ENCODE results near the gene RGS7. TPM values are rescaled to one million over a fixed set of nuclear protein-coding genes. Genes with fewer than 3 reads are reported as not detected.
"Not testable (repeated sequence)": the region's sequence is repeated elsewhere in the genome, so short reads cannot be mapped to it uniquely, and the experiment has no call there.

RGS7 gene
- polyA plus RNA-seq, 1 donor from 2014 or later = 24.2 TPM

- Histone ChIP-seq H2AFZ (ENCODE audit: low read depth, low read length) (no peak overlapping the region), H3K4me2 (ENCODE audit: low read length) (no peak overlapping the region), H3K4me3 (ENCODE audit: low read length) (no peak overlapping the region), H3F3A (ENCODE audit: insufficient read depth, low read length, poor library complexity, severe bottlenecking) (no peaks in the 10 kb centered on the region), H3K9ac (ENCODE audit: low read length) (no peak overlapping the region), H3K27me3 (ENCODE audit: insufficient read depth, low read depth, low read length) (no peaks in the 10 kb centered on the region), H4K20me1 (ENCODE audit: insufficient read depth) (no peaks in the 10 kb centered on the region), H3K9me2 (ENCODE audit: insufficient read depth, low read length) (no peaks in the 10 kb centered on the region), H3K27ac (ENCODE audit: low read length) (no peak overlapping the region), H3K9me3 (ENCODE audit: low read length) (no peaks in the 10 kb centered on the region), H3K79me2 (replicated peaks; ENCODE audit: insufficient read depth, low read length) (no peaks in the 10 kb centered on the region), H3K36me3 (ENCODE audit: insufficient read depth, low read length) (no peaks in the 10 kb centered on the region)
- no peak for TF ChIP-seq EP300 (conservative IDR thresholded peaks at IDR 0.05; ENCODE audit: poor library complexity, severe bottlenecking)
- no peak for TF ChIP-seq RAD21 (conservative IDR thresholded peaks at IDR 0.05)
- TF ChIP-seq SMC3 (conservative IDR thresholded peaks at IDR 0.05; ENCODE audit: poor library complexity) = no peak
- TF ChIP-seq POLR2AphosphoS5 (IDR thresholded peaks at IDR 0.05) = no peak
- TF ChIP-seq REST (IDR thresholded peaks at IDR 0.05; ENCODE audit: borderline replicate concordance) = no peak
- no peak for TF ChIP-seq TAF1 (IDR thresholded peaks at IDR 0.05; ENCODE audit: low read depth)
- TF ChIP-seq, protein P1, sequence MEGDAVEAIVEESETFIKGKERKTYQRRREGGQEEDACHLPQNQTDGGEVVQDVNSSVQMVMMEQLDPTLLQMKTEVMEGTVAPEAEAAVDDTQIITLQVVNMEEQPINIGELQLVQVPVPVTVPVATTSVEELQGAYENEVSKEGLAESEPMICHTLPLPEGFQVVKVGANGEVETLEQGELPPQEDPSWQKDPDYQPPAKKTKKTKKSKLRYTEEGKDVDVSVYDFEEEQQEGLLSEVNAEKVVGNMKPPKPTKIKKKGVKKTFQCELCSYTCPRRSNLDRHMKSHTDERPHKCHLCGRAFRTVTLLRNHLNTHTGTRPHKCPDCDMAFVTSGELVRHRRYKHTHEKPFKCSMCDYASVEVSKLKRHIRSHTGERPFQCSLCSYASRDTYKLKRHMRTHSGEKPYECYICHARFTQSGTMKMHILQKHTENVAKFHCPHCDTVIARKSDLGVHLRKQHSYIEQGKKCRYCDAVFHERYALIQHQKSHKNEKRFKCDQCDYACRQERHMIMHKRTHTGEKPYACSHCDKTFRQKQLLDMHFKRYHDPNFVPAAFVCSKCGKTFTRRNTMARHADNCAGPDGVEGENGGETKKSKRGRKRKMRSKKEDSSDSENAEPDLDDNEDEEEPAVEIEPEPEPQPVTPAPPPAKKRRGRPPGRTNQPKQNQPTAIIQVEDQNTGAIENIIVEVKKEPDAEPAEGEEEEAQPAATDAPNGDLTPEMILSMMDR (IDR thresholded peaks at IDR 0.05; ENCODE audit: poor library complexity, severe bottlenecking) = no peak
These were observed 451.7 kb downstream of the RGS7 start for GRCh38 chr1:240905225-240905765.

DNA sequence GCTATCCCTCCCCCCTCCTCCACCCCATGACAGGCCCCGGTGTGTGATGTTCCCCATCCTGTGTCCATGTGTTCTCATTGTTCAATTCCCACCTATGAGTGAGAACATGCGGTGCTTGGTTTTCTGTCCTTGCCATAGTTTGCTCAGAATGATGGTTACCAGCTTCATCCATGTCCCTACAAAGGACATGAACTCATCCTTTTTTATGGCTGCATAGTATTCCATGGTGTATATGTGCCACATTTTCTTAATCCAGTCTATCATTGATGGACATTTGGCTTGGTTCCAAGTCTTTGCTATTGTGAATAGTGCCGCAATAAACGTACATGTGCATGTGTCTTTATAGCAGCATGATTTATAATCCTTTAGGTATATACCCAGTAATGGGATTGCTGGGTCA is 461.6 kb downstream of the RGS7 start:
- not testable (repeated sequence) for H3K36me3 ChIP-seq (ENCODE audit: insufficient read depth, low read length); H3K4me3 ChIP-seq (ENCODE audit: low read length); H2AFZ ChIP-seq (ENCODE audit: low read depth, low read length); H3K27me3 ChIP-seq (ENCODE audit: insufficient read depth, low read depth, low read length); H3K9ac ChIP-seq (ENCODE audit: low read length); H3K9me3 ChIP-seq (ENCODE audit: low read length); H3K79me2 ChIP-seq (replicated peaks; ENCODE audit: insufficient read depth, low read length); H3K4me2 ChIP-seq (ENCODE audit: low read length); H3K27ac ChIP-seq (ENCODE audit: low read length); H3F3A ChIP-seq (ENCODE audit: insufficient read depth, low read length, poor library complexity, severe bottlenecking); H4K20me1 ChIP-seq (ENCODE audit: insufficient read depth); H3K9me2 ChIP-seq (ENCODE audit: insufficient read depth, low read length)

DNA sequence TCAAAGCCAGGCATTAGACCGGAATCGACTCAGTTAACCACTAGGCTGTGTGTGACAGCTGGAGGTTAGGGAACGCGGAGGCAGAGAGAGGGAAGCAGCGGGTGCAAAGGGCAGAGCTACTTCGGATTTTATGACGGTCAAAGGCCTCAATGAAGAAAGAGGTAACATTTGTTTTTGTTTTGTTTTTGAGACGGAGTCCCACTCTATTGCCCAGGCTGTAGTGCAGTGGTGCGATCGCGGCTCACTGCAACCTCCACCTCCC is 468.3 kb downstream of the RGS7 start:
- Histone ChIP-seq H3F3A (ENCODE audit: insufficient read depth, low read length, poor library complexity, severe bottlenecking) (no peaks in the 10 kb centered on the region), H3K9me2 (ENCODE audit: insufficient read depth, low read length) (no peaks in the 10 kb centered on the region), H3K79me2 (replicated peaks; ENCODE audit: insufficient read depth, low read length) (no peaks in the 10 kb centered on the region), H3K4me2 (ENCODE audit: low read length) (no peak overlapping the region), H3K4me3 (ENCODE audit: low read length) (no peak overlapping the region), H3K27ac (ENCODE audit: low read length) (no peak overlapping the region), H2AFZ (ENCODE audit: low read depth, low read length) (no peak overlapping the region), H3K9ac (ENCODE audit: low read length) (no peak overlapping the region), H3K9me3 (ENCODE audit: low read length) (no peaks in the 10 kb centered on the region), H4K20me1 (ENCODE audit: insufficient read depth) (no peaks in the 10 kb centered on the region), H3K36me3 (ENCODE audit: insufficient read depth, low read length) (no peaks in the 10 kb centered on the region), H3K27me3 (ENCODE audit: insufficient read depth, low read depth, low read length) (no peaks in the 10 kb centered on the region)
- no peak for TF ChIP-seq EP300 (conservative IDR thresholded peaks at IDR 0.05; ENCODE audit: poor library complexity, severe bottlenecking)
- no peak for TF ChIP-seq SMC3 (conservative IDR thresholded peaks at IDR 0.05; ENCODE audit: poor library complexity)
- TF ChIP-seq REST (IDR thresholded peaks at IDR 0.05; ENCODE audit: borderline replicate concordance) = no peak
- TF ChIP-seq RAD21 (conservative IDR thresholded peaks at IDR 0.05) = no peak
- TF ChIP-seq TAF1 (IDR thresholded peaks at IDR 0.05; ENCODE audit: low read depth) = no peak
- TF ChIP-seq POLR2AphosphoS5 (IDR thresholded peaks at IDR 0.05) = no peak
- no peak for TF ChIP-seq MXI1 (conservative IDR thresholded peaks at IDR 0.05; ENCODE audit: poor library complexity, severe bottlenecking)
- TF ChIP-seq, protein P1 (IDR thresholded peaks at IDR 0.05; ENCODE audit: poor library complexity, severe bottlenecking) = no peak
- no peak for TF ChIP-seq EZH2 (IDR thresholded peaks at IDR 0.05; ENCODE audit: borderline replicate concordance, insufficient read depth, low read length, poor library complexity, severe bottlenecking)
